ENCODE measurements around the gene CPLANE1.
"Not testable (repeated sequence)": the region's sequence is repeated elsewhere in the genome, so short reads cannot be mapped to it uniquely, and the experiment has no call there.

DNA sequence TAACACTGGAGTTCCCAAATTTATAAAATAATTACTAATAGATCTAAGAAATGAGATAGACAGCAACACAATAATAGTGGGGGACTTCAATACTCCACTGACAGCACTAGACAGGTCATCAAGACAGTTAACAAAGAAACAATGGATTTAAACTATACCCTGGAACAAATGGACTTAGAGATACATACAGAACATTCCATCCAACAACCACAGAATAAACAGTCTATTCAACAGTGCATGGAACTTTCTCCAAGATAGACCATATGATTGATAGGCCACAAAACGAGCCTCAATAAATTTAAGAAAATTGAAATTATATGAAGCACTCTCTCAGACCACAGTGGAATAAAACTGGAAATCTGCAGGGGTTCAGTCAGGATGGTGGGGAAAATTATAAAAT lies 163.2 kb downstream of the CPLANE1 start:
- TF ChIP-seq, protein P1, sequence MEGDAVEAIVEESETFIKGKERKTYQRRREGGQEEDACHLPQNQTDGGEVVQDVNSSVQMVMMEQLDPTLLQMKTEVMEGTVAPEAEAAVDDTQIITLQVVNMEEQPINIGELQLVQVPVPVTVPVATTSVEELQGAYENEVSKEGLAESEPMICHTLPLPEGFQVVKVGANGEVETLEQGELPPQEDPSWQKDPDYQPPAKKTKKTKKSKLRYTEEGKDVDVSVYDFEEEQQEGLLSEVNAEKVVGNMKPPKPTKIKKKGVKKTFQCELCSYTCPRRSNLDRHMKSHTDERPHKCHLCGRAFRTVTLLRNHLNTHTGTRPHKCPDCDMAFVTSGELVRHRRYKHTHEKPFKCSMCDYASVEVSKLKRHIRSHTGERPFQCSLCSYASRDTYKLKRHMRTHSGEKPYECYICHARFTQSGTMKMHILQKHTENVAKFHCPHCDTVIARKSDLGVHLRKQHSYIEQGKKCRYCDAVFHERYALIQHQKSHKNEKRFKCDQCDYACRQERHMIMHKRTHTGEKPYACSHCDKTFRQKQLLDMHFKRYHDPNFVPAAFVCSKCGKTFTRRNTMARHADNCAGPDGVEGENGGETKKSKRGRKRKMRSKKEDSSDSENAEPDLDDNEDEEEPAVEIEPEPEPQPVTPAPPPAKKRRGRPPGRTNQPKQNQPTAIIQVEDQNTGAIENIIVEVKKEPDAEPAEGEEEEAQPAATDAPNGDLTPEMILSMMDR (IDR thresholded peaks at IDR 0.05), result not testable (repeated sequence)
- not testable (repeated sequence) for TF ChIP-seq EP300 (IDR thresholded peaks at IDR 0.05; ENCODE audit: low read depth); POLR2AphosphoS5 (IDR thresholded peaks at IDR 0.05)

All from transverse colon (tissue), 4 donors.